ENCODE results near the gene WDR4.
"Not testable (repeated sequence)": the region's sequence is repeated elsewhere in the genome, so short reads cannot be mapped to it uniquely, and the experiment has no call there.

Gene WDR4

DNA sequence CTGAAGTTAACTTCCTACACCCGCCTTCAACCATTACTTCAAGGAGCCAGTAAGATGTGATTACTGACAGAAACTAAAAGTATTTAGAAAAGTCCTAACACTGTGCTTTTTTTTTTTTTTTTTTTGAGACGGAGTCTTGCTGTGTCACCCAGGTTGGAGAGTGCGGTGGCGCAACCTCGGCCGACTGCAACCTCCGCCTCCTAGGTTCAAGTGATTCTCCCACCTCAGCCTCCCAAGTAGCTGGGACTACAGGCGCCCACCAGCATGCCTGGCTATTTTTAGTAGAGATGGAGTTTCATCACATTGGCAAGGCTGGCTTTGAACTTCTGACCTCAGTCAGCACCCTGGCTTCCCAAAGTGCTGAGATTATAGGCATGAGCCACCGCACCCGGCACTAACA, 3.5 kb downstream of the WDR4 start:
- DNase-seq = not testable (repeated sequence)

DNA sequence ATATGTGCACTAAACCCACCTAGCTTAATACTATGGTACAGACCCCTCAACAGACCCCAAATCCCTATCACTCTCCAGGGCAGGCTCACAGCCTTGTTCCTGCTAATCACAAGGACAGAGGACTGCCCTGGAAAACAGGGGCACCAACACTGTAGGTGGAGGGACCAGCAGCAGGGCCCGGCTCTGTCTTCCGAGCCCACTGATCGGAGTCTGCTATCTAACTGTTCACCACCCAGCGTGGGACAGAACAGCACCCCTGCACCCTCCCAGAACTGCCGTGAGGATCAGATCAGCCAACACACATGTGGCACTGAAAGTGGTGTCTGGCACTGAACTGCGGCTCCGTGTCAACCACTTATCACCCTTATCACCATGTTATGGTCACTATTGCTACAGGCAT, 6.2 kb downstream of the WDR4 start:
- DNase-seq = no peak

DNA sequence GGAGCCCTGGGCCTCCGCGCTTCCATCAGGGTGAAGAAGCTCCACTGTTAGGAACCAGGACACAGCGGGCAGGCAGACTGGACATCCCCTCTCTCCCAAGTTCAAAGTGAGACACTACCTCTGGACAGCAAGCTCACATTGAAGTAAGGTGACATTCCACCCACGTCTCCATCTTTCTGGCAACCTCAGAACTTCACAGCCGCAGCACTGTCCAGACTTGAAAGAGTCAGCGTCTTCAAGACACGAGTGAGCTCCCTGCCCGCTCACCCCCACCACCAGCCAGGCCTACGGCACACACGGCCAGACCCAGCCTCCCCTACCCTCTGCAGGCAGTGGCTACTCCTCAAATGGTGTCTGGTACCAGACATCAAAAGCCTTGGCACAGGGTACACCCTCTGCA, 11.1 kb downstream of the WDR4 start:
- no peak for DNase-seq

DNA sequence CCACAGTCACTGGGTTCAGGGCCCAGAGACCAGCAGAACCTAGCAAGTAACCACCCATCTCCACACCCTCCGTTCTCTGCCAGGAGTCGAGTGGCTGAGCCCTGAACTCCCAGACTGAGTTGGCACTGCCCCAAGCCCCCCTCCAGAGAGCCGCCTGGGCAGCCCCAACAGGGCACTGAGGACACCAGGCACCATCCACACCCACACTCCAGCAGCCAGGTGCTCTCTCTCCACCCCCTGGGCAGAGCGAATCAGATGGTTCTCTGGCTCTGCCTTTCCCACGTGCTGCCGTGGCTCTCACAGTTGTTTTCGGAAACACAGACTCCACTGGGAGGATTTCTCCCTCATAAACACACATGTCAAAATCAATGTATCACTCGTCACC, 13.6 kb downstream of the WDR4 start:
- no peak for DNase-seq

DNA sequence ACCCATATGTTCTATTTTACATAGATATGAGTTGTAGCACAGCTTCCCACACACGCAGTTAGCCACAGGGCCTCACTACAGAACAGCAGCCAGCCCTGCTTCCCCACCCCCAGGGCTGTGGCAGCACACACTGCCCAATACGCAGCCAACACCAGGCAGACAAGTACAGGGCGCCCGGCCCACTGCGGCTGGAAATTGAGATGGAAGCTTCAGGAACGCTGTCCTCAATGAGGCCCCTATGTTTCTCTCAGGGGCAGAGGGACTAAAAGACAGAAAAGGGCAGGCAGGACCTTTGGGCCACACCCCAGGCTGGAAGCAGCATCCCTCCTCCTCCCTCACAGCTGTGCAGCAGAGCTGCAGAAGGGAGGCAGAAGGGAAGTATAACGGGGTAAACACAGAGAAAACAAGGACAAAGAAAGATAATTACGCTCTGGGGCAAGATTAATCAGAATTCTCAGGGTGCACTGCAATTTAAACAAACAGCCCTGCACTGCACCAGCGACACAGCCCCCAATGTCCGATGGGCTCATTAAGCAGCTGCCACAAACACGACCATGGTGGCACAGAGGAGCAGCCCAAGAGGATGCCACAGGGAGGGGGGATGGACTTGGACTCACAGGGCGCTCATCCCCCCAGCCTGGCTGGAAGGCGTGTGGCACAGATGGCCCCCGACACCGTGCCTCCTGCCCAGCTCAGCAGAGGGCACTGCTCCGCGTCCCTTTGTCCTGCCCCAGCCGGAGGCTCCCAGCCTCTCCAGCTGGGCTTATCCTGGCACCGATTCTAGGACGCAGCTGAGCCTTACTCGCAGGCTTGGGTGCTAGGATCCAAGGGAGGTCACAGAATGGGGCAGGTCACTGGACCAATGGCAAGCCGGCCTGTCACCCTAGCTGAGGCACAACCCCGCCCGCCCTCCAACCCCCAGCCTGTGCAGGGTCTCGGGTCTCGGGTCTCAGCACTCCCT, 14.2 kb downstream of the WDR4 start:
- DNase-seq = no peak

DNA sequence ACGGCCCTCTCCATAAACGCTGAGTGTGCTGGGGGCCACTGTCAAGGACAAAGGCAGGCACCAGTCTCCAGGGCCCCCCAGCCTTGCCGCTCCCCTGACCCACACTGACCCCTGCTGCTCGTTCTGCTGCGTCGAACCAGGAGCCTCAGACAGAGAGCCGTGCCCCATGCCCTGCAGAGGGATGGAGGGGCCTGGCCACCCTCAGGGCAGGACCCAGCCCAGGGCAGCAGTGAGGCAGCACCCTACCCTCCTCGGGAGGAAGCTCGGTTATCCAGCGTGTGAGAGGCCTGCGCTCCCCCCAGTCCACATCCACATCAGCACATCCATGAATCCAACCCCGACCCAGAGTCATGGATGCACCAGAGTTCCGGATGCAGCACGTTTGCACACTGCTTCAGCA, 15.1 kb downstream of the WDR4 start:
- DNase-seq = no peak

DNA sequence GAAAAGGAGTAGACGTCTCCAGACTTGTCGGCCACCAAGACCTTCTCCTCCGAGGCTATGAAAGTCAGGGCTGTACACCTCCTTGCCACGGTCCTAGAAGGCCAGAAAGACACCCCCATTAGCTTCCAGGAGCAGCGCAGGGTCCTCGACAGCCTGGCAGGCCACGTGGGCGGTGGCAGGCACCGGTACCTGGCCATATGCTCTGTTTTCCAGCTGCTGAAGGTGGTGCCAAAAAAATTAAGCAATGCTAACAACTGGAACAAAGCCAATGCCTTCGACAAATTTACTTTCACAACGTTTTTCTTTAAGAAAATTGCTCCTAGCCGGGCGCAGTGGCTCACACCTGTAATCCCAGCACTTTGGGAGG, 15.9 kb downstream of the WDR4 start:
- DNase-seq = no peak

DNA sequence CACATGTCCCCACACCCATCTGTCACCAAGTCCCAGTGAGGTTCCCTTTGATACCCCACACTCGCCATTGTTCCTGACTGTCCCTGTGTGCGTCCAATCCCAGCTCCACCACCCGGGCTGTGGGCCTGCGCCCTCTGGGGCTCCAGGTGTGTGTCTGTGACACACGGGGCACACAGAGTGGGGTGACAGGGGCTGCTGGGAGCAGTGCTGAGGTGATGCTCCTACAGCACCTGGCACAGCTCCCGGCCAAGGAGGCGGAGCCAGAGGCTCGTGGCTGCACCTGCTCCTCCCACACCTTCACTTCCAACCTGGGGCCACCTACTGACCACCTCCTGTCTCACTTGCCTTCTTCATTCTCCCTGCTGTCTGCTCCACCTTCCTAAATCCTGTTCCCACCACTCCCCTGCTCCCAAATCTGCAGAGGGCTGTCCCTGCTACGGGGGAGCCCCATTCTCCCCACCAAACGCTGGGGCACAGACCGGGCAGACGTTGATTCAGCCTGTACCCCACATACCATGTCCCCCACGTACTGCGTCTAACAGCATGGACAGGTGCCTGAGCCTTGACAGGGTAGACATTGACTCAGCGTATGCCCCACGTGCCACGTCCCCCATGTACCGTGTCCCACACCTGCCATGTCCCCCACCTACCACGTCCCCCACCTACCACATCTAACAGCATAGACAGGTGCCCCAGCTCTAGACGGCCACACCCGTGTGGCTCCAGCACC, 16.4 kb downstream of the WDR4 start:
- no peak for DNase-seq

DNA sequence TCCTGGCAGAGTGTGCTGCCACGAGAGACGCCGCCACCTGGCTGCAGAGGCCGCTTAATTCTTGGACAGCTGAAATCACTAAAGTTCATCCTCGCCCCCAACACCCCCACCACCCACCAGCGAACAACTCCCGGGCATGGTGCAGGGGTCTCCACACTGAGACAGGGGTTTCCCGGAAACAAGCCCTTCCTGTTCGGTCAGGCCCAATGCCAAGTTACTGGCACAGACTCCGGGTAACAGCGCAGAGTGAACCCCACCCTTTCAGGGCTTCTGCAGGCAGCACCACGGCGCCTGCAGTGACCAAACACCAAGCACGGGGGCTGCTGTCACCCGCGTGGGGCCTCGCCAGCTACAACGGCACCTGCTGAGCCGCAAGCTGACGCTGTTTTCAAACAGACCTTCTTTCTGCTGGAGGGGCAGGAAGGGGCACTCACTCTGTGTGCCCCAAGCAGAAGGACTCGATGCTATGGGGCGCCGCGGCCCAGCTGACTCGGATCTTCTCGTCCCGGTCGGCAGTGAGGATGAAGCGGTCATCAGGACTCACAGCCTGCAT, 17.4 kb downstream of the WDR4 start:
- no peak for DNase-seq

DNA sequence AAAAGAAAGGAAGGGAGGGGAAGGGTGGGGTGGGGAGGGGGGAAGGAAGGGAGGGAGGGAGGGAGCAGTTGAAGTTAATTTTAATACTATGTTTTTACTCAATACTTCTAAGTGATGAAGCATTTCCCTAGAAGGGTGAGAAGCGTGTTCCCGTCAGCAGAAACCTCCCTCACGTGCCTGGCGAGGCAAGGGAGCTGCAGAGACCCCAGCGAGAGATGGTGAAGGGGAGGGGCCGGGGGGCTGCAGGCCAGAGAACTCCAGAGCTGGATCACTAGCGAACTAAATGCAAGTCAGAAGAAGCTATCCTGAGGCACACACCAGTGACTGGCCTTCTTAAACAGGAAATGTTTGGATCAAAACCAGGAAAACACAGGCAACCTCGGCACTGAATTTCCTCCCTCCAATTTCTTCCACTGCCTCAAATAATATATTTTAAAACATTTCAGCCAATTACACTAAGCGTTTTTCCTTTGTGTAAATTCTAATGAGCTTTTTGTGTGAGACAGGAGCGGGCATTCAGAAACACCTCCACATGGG, 18.0 kb downstream of the WDR4 start:
- no peak for DNase-seq

DNA sequence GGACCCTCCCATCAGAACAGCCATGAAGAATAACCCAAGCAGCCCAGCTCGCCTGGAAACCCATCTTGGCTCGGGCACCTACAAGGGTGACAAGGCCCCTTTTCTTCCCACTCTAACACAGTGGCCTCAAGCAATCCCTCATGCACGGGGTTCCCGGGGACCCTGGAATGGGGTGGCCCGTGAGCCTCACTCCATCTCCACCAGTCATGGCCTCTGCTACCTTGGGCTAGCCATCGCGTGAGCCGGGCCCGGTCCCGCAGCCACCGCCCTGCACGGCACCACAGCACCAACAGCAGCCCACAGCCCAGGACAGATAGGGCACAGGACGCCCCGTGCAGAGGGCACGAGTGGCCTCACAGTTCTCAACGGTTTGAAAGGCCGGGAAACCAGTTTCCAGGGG, 19.0 kb downstream of the WDR4 start:
- no peak for DNase-seq

DNA sequence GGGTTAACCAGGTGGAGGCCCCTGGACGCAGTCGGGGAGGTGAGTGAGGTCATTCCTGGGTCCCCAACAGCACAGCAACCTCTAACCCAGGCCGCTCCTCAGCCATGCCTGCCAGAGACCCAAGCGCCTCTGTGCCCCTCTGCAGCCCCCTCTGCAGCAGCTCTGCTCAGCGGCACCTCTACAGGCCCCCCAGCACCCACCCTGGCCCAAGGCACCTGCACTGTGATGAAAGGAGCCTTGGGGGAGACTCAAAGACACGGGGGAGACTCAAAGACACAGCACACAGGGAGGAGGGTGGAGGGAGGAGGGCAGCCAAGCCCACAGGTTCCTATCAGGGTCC, 19.5 kb downstream of the WDR4 start:
- no peak for DNase-seq

DNA sequence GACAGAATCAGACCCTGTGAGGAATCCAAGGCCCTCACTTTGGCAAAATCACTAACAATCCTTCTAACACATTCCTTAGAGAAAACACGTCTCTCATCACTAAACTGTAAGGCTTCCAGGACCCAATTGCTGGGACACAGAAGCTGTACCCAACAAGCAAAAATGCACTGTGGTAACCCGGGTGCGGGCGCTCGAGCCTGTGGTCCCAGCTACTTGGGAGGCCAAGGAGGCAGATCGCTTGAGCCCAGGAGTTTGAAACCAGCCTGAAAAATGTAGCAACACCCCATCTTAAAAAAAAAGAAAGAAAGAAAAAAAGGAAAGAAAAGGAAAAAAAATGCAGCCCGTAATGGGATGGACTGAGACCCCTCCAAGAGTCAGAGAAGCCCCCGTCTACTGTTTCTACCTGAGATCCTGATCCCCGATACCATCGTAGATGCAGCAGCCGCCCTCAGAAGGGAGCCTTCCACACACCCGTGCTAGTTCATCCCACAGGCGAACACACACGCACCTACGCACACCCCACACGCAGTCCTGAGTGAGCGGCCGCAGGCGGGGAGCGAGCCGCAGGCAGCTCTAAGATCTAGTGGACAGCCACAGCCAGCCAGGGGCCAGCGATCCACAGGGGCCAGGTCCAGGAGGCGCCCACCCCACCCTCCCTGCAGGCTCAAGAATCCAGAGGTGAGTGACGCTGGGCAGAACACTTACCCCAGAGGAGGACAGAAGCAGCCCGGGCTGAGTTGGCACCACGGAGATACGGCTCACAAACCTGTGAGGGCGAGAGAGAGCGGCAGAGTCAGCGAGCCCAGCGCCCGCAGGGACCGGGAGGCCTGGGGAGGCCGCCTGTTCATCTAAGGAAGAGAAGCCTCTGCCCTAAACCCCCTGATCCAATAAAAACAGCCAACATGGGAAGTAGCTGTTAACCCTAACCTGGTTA, 20.1 kb downstream of the WDR4 start:
- DNase-seq = no peak

DNA sequence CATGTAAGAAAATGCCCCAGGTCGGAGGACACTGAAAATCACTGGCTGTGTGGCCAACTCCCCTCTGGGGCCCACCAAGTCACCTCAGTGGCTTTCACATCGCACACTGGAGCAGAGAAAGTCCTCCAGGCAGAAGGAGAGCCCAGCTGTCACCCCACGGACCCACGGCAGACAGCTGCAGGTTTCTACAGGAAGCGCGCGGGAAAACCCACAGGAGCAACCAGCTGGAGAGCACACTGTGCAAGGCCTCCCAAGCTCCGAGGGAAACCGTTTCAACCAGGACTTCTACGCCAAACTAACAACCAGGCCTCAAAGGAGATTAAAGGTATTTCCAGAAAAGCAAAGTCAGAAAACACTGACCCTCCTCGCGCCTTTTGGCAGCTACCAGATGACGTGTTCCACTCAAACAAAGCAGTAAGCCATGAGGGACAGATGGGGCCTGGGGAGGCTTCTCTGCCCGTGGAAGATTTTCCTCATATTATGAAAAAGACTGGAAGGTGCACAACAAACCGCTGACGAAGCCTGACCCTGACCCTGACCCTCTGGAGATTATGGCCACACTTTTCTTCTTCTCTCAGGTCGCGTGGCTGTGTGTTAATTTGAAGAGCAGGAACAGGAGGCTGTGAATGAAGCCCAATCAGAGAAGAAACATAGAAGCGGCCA, 21.0 kb downstream of the WDR4 start:
- DNase-seq = no peak

DNA sequence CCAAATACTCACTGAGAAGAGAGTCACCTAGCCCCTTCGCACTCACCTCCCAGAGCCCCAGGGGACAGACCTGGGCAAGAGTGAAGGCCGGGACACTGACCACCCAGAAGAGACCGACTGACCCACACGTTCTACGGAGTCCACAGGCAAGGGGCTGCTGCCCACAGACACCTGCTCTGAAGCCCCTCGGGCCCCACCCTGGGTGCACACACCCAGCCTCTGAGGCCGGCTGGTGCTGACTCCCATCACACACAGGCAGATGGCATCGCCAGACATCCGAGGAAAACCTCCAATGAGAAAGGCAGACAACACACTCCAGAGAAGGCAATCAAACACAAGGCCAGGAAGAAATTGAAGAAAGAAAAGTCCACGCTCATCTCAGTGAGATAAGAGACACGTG, 22.1 kb downstream of the WDR4 start:
- DNase-seq = no peak

DNA sequence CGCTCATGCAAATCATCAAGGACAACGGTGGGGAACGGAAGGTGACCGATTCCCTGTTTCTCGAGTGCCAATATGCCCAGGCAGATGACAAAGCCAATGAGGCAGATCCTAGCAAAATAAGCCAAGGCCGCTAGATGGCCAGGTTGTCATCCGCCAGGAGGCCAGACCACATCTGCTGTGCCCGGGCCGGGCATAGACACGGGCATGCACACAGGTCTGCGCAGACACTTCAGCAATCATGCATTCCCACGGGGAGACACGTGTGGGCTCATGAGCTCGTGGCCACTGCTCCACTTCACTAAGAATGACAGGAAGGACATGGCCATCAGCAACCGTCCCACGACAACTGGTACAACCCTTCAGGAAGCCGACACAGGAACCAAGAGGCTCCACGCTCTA, 23.4 kb downstream of the WDR4 start:
- no peak for DNase-seq

DNA sequence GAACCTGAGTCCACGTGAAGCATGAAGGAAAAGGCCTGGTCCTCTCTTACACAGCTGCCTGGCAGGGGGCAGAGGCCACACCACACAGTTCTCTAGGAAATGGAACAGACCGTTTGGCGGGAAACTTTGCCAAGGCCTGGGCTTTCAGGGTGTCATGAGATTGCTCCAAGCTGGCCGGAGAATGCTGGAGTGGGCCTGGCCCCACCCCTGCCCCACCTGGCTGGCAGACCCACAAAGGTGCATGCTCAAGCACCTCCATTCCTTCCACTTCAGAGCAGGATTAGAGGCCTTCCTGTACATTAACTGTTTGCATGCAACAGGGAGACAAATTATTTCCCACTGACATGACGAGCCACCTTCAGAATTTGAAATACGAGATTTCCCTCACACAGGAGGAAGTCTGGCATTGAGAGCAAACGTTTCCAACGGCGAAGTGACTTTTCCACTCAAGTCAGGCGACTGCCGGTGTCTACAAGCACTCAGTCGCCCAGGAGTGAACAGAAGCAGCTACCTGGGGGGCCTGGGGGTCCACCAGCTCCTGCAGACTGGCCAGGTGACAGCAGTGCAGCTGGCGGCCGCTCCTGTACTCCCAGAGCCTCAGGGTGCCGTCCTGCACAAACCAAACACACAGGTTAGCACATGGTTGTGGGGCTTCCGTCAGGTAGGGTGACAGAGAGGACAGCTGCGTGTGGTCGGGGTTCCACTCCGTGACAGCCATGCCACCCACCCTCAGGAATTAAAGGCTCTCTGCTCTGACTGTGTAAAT, 24.0 kb downstream of the WDR4 start:
- DNase-seq = no peak

DNA sequence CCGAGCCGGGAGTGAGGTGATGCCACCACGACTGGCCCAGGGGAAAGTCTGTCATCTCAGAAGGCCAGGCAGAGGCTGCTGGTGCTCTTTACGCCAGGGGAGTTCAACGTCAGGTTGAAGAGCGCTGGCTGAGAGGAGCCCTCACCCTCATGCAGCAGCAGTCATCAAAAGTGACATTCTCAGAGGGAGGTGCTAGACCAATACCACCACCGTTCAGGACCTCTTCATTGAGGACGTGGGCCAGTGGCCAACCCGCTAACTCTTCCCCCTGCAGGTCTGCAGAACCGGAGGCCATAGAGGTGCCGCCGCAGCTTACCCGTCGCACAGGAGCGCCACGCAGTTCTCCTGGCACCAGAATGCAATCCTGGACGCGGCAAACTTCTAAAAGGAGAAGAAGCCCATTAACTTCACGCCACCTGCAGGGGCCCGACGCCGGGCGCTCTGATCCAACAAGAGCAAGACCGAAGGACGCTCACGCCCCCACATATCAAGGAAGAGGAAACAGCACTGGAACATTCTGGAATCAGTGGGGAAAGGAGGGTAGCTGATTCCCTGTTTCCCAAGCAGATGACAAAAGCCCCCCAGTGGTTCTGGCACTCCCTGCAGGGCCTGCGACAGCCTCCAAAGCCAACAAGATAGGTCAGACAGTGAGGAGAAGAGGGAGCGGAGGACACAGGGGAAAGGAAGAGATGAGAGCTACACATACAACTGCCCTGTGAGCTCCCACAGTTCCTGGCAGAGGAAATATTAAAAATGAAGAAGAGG, 24.9 kb downstream of the WDR4 start:
- DNase-seq = no peak

DNA sequence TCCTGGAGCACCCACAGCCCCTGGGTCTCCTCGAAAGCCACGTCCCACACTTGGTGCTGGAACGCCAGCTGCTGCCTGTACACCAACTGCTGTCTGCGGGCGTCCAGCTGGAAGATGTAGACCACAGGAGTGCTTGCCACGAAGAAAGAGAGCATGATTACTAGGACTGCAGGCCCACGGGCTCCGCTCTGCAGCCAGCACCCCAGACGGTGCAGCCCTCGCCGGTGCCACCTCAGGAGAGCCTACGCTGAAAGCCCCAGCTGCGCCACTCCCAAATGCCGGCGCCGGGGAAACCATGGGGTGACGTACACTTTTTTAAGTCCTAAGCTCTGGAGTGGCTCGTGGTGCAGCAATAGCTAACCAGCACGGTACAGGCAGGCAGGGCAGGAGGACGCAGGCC, 25.7 kb downstream of the WDR4 start:
- DNase-seq = no peak

DNA sequence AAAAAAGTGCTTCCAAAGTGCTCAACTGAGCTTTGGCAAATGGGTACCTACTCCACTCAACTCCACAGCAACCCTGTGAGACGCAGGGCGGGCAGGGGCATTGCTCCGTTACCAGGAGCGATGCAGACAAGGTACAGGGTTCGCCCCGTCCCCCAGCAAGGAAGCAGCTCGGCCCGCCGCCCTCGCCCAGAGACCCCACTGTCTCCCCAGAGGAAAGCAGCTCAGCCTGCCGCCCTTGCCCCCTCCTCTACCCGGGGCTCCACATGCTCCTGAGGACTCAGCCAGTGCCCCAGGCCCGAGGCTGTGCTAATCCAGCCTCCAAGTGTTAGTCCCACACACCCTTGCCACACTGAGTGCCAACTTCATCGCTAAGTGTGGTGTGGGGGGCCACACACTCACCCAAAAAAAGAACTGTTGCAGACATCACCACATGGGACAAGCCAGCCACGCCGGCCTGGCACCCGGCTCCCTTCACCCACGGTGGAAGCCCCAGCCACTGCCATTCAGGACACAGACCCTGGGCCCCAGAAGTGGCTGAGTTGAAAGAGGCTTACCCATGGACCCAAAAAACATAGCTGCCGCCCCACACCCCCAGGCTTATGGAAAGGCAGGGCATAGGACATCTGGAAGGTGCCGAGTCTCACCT, 26.3 kb downstream of the WDR4 start:
- no peak for DNase-seq
